ENCODE data around the gene HIPK3.

DNA sequence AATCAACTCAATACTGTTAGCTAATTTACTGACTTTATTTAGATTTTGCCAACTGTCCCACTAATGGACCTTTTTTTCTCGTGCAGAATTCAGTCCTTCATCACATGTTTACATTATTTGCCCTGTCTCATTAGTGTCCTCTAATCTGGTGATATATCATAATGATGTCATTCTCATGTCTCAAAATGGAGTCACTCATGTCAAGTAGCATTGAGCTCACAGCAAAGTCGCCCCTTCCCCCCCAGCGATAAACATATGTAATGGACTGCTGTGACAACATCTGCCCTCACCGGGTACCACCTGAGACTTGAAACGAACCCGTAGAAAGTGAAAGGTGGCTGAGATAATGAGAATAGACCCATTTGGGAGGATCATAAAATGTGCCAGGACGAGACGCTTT lies 37.6 kb downstream of the HIPK3 start:
- TF ChIP-seq, protein P1, sequence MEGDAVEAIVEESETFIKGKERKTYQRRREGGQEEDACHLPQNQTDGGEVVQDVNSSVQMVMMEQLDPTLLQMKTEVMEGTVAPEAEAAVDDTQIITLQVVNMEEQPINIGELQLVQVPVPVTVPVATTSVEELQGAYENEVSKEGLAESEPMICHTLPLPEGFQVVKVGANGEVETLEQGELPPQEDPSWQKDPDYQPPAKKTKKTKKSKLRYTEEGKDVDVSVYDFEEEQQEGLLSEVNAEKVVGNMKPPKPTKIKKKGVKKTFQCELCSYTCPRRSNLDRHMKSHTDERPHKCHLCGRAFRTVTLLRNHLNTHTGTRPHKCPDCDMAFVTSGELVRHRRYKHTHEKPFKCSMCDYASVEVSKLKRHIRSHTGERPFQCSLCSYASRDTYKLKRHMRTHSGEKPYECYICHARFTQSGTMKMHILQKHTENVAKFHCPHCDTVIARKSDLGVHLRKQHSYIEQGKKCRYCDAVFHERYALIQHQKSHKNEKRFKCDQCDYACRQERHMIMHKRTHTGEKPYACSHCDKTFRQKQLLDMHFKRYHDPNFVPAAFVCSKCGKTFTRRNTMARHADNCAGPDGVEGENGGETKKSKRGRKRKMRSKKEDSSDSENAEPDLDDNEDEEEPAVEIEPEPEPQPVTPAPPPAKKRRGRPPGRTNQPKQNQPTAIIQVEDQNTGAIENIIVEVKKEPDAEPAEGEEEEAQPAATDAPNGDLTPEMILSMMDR (IDR thresholded peaks at IDR 0.05; ENCODE audit: extremely low read depth in 1 of 2, insufficient read depth in 1 of 2, low read depth in 1 of 2, low read length in 2 of 2) = no peak
- no peak for TF ChIP-seq FOS (IDR thresholded peaks at IDR 0.05; ENCODE audit: borderline replicate concordance, insufficient read depth, low read length)
- no peak for TF ChIP-seq EZH2 (IDR thresholded peaks at IDR 0.05; ENCODE audit: borderline replicate concordance, low read depth, low read length, severe bottlenecking)
- TF ChIP-seq JUN (IDR thresholded peaks at IDR 0.05; ENCODE audit: borderline replicate concordance, insufficient read depth, insufficient read length, low read depth) = no peak
- TF ChIP-seq POLR2A (IDR thresholded peaks at IDR 0.05; ENCODE audit: low read depth, low read length) = no peak
- TF ChIP-seq POLR2AphosphoS5 (IDR thresholded peaks at IDR 0.05; ENCODE audit: insufficient read depth, low read depth, low read length) = no peak
- TF ChIP-seq, protein P2, sequence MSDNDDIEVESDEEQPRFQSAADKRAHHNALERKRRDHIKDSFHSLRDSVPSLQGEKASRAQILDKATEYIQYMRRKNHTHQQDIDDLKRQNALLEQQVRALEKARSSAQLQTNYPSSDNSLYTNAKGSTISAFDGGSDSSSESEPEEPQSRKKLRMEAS (IDR thresholded peaks at IDR 0.05; ENCODE audit: insufficient read depth, insufficient read length) = no peak
- TF ChIP-seq MYC (IDR thresholded peaks at IDR 0.05; ENCODE audit: low read depth, low read length) = no peak
- TF ChIP-seq GATA2 (IDR thresholded peaks at IDR 0.05; ENCODE audit: insufficient read depth, insufficient read length, low read depth, low read length) = no peak
